HG03442 (cell line): Measurements from ENCODE around the gene PIM3.

Source experiments
- ATAC-seq: cut with Tn5 transposase; IDR thresholded peaks from one replicate; pipeline ENCODE4 v1.9.1; 2021; ENCODE audit warnings: mild to moderate bottlenecking, moderate library complexity; ENCODE audit not compliant: unreplicated experiment

The PIM3 gene

DNA sequence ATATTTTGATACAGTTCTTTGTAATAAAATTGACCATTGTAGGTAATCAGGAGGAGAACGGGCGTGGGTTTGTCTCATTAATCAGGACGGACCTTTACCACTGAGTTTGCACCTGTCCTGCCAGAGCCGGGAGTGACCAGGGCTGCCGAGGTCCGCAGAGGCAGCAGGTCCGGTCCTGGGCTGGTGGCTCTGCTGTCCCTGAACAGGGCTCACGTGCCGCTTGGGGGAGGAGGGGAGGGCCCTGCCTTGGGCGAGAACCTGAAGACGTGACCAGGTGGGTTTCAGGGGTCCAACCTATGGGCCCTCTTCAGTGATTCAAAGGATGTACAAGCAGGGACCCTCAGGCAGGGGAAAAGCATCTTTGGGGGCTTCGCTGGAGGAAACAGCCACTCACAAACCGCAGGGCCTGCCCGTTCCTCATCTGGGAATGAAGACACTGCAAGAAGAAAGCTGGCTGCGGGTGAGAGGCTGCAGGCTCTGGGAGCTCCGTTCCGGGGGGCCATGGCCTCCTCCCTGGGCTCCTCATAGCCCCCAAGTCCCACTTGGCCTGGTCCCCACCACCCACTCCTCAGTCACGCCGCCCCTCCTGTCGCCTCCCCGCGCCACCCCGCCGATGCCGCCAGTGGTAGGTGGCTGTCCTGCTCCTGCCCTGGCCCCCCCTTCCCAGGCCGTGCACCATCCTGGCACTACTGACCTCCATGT is 32.9 kb upstream of the PIM3 start:
- no peak for ATAC-seq

DNA sequence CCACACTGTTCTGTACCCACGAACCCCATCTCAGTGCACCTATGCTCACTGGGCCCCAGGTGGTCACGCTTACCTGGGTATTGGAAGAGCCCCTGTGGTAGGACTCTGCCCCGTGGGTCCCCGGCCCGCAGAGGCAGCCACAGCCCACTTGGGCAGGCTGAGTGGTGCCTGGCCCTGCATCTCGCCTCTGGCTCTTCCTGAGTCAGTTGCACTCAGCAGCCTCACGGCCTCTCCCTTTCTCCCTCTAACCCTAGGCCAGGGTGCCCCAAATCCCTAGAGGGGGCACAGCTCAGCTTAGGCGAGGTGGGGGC is 32.4 kb upstream of the PIM3 start:
- no peak for ATAC-seq

DNA sequence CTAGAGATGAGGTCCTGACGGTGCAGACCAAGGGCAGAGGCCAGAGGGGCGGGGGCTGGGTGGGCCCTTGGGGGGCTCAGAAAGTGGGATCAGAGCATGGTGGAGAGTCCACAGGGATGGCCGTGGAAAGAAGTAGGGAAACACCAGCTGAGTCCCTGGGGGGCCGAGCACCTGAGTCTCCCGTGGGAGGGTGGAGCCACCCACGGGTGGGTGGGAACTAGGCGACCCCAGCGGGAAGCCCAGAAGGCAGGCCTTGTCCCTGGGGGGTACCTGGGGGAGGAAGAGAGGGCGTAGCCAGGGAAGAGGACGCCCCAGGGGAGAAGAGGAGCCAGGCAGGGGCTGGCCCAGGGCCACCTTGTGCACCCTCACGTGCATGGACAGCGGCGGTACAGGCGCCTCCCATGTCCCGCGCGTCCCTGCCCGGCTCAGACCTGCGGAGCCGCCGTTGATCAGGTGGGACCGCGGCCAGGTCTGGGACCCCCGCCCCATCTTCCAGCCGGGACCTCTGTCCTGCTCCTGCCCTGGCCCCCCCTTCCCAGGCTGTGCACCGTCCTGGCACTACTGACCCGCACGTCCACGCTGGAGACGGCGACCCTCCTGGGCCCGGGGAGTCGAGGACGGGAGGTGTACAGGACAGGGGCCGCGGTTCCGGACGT is 31.9 kb upstream of the PIM3 start:
- ATAC-seq = no peak

DNA sequence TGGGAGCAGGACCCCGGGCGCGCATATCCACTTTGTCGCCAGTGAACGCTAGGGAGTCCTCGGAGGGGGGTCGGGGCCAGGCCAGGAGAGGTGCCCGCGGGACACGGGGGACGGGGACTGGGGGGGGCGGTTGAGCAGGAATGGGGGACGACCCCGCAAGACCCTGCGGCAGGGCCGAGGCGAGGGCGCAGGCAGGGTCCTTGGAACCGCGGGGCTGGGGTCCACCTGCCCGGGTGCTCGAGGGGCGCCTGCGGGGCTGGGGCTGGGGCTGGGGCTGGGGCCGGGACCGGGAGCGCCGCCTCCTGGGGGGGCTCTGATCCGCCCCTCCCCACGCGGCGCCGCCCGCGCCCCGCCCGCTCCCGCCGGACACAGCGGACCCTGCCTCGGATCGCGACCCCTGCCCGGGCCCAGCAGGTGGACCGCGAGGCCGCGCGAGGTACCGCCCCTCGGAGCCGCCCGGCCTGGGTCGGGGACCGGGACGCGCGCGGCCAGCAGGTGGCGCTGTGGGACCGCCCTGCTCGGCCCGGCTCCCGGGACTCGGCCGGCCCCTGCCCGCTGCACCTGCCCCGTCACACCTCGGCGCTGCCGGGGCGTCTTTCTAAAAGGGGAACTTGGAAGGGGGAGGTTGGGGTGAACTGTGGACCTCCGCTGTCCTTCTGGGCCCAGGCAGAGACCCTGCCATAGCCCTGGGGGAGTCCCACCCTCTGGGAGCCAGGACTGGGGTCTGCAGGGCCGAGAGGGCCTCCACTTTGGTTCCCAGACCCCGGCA is 31.2 kb upstream of the PIM3 start:
- no peak for ATAC-seq

DNA sequence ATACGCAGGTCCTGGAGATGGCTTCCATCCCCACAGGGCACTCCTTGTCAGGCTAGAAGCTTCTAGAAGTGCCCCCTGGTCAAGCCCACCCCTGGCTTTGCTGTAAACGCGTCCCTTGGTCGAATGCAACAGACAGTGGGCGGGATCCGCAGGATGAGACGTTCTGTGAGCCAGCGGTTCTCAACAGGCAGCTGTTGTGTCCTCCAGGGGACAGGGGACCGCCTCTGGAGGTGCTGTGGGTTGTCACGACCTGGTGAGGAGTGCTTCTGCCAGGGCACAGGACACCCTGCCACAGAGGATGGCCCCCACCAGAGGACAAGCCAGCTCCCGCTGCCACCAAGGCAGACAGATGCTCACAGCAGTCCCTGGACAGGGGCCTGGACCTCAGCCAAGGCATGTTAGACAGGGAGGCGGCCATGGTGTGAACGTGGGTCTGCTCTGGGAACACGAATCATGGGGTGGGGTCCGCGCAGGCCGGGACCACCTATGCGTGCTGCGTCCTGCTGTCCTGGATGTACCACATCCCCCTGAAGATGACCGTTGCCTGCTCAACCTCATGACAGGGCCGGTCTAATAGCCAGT is 30.5 kb upstream of the PIM3 start:
- ATAC-seq = no peak

DNA sequence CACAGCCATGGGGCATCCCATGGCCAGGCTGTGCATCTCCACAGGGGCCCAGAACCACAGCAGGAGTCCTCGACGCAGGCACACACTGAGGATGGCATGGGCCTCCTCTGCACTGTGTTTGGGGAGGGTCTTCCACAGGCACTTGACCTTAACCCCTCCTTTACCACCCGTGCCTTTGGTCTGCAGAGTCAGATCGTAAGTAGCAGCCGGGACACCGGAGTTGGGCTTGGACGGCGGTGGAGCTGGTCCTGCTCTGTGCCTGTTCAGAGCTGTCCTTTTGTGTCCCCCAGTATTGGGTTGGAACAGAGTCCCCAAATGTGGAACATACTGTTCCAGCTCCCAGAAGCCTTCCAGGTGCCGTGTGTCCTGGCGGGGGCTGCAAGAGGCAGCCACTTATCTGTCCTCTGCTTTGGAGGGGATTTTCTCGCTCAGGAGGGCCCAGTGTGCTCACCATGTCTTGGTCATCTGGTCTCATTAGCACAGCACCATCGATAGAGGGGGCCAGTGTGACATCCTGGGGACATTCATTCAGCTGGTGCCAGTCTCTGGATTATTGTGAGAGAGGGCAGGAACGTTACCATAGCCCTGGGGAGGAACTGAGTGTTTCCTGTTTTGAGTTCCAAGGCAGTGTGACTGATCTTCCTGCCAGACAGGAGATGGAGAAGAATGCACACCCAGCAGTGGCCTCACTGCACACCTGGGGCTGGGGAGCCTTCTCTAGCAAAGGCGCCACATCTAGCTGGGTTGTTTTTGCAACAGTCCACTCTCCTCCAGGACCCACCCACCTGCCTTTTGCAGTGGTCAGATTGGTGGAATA is 29.8 kb upstream of the PIM3 start:
- no peak for ATAC-seq

DNA sequence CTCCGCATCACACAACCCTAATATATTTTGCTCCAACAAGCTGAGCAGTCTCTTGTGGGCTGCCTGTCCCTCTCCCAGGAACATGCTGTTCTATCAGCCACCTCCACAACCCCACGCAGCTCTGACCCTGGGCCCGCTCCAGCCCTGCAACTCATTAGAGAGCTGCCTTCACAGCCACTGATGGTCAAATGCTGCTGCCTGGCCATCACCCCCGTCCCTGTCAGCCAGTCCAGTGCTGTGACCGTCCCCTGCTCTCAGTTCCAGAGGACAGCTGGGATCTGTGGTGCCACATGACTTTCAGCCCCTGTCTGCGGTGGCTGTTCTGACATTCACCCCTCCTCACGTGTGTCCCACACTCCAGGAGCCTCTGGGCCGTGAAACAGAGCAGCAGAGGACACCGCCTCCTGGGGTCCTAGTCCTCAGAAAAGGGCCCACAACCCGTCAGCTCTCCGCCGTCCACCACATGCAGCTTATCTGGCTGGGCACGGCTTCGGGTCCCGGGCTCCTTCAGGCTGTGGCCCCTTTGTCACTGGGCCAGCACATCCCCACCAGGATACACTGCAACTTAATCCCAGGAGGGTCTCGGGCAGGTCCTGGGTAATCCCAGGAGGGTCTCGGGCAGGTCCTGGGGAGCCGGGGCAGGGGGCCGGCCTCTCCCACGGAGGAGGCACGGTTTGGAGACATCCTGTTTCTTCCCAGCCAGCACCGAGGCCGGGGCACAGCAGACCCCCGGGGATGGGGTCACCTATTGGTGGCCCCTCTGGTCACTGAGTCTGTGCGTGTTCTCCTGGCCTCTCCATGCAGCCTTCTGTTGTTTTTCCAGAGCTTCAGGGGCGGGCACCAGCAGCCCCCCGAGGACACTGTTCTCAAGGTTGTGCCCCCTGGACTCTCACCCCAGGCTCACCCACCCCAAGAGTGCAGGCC is 27.1 kb upstream of the PIM3 start:
- no peak for ATAC-seq

DNA sequence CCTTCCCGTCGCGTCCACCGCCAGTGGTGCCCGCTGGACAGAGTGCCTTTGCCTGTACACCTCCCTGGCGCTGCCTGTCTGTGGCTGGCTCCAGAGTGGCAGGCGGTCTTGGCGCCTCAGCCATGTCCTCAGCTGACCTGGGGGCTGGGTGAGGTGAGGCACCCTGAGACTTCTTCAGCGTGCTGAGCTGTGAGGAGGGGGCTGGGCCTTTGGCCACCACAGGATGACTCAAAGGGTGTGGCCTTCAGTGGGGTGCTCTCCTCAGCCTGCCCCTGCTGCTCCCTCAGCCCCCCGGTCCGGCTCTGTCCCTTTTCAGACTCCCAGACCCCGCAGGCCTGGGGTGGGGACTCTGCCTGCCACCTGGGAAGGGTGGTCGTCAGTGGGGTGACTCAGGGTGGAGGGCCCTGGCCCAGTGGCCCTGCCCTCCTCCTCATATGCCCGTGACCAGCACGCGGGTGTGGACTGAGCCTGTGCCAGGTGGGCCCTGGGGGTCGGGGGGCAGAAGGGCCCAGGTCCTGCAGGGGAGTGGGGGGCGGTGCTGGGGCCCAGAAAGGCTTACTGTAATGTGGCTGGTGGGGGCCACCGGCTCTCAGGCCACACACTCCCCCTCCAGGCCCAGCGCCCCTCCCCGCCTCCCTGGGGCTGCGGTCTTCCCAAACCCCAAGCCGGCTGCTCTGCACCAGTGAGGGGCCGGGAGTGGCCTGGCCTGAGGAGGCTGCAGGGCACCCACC is 26.2 kb upstream of the PIM3 start:
- ATAC-seq = no peak

DNA sequence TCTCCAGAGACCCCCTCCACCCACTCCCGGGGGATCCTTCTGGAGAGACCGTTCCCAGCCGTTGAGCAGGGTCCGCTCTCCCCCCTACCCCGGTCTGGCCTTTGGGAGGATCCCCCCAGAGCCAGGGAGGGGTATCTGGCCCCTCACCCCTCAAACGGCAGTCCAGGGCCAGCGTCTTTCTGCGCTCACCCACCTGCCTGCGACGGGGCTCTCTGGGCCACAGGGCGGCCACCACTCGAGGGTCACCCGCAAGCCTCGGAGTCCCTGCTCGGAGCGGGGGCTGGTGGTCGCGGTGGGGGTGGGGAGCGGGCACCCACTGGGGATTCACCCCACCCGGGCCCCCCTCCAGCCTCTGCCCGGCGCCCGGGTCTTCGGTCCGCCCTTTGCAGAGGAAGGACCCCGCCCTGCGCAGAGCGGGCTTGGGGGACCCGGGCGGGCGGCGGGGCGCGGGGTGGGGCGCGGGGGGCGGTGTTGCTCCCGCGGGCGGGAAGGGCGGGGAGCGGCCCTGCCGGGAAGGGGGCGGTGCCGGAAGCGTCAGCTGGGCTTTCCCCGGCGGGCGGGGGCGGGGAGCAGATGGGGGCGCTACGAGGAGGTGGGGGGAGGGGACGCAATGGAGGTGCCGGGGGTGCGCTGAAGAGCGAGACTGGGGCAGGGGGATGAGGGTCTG is 25.5 kb upstream of the PIM3 start:
- ATAC-seq = no peak

DNA sequence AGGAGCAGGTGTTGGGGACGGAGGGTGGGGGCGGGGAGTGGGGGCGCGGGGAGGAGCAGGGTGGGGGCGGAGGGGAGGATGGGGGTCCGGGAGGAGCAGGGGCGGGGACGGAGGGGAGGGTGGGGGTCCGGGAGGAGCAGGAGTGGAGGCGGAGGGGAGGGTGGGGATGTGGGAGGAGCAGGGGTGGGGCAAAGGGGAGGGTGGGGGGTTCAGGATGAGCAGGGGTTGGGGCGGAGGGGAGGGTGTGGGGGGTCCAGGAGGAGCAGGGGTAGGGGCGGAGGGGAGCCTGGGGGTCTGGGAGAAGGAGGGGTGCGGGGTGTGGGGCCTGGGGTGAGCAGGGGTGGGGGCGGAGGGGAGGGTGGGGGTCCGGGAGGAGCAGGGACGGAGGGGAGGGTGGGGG is 25.0 kb upstream of the PIM3 start:
- ATAC-seq = no peak

DNA sequence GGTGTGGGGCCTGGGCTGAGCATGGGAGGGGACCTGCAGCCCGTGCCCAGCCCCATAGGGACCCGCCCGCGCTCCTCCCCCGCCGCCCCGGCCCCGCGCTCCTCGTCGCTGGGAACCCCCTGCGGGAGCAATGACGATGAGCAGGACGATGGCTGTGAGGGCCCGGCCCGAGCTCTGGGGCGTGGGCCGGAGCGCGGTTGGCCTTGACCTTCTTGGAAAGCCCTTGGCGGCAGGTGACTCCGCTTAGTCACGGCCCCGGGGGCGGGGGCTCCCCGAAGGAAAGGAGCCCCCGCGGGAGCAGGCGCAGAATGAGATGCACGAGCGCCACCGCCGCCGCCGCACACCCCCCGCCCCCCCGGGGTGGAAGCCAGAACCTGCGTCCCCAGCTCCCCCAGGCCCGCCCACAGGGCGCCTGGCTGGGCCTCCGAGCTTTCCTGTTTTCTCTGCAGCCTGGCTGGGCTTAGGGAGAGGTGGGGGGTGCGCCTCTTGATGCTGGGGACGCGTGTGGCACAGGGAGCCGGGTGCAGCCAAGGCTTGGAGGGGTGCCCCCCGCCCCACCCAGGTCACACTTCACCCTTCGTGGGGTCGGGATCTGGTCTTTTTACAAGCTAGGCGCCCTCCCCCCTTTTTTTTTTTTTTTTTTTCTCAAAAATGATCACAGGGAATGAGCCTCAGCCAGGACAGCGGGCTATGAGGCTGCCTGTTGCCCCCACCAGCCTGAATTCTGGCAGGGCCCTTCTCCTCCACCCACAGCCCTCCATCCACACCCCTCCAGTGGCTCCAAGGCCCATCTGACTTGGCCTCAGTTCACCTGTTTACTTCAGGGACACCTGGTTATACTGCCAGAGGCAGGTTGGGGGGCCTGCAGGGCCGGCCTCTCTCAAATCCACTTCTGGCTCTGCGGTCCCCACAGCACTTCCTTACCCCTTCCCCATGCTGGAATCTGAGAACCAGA is 24.3 kb upstream of the PIM3 start:
- ATAC-seq = peak; percentile 66

DNA sequence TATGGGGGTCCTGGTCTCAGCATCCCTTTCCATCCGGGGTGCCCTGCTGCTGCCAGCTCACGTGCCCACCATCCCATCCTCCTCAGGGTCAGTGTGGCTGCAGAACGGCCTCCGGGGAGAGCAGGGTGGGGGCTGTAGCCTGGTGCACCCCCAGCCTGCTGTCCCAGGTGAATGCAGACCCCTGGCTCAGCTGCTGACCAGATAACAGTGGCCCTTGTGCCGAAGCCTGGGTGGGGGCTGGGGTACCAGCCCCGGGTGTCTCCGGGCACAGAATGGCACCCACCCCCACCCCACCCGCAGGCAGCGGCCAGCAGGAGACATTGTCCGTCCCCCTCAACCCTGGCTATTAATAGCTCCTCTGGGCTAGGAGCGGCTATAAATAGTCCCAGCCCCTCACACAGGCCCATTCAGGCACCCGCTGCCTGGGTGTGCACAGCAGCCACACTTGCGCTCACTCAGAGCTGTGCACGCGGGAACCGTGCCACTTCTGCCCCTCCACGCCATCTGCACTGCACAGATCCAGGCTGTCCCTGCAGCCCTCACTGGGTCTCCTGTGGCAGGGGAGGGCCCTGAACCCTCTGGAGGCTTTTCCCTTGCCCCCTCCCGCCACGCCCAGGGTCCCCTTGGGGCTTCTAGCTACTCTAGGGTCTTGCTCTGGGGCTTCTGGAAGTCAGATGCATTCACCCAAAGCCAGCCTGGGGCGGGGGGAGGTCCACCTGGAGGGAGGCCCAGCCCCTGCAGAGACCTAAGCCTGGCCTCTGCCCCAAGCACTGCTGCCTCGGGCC is 23.4 kb upstream of the PIM3 start:
- ATAC-seq = no peak

DNA sequence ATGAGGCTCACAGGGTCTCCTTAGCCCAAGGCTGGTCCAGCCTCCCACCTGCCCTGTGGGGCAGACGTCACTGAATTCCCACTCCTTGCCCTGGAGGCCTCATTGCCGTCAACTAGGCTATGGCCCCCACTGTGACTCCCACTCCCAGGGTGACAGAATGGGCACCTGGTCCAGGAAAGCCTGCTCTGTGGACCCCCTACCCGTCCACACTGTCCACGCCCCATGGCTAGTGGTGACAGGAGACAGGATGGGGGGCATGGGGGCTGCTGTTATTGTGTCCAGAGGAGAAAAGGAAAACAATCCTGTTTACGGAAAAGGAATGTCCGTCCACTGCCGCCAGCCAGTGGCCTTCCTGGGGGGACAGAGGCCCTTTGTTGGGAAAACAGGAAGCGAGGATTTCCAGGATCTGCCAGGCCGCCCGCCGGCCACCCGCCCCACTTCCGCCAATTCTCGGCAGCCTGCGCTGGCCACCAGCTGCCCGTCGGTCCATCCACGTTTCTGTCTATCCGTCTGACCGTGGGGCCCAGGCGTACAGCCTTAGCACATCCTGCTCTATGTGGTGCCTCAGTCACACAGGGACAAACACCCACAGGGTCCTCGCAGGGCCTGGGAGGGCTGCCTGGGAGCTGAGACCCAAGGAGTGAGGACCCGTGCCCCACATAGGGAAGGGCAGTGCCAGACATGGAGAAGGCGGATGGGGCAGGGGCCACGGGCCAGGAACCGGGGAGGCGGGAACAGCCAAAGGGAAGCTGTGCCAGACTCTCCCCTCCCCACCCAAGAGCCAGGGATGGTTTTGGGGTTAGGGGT is 22.6 kb upstream of the PIM3 start:
- ATAC-seq = no peak

DNA sequence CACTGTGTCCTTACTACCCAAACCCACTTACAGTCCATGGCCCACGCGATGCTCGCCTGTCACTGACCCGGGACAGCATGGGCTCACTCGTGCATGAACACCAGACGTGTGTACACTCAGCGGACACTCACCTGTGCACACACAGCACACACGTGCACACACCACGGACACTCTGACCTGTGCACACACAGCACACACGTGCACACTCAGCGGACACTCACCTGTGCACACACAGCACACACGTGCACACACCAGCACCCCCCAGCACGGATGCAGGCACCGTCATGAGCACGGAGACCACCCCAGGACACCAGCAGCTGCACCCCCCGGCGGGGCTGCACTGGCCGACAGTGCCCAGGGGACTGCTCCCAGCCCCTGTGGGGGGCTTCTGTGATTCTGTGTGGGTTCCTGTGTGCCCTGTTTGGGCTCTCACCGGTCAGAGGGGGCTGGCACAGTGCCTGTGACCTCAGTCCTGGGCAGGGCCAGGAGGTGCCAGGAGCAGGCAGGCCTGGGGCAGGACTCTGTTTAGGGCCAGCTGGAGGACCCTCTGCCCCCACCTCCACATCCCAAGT is 21.9 kb upstream of the PIM3 start:
- no peak for ATAC-seq

DNA sequence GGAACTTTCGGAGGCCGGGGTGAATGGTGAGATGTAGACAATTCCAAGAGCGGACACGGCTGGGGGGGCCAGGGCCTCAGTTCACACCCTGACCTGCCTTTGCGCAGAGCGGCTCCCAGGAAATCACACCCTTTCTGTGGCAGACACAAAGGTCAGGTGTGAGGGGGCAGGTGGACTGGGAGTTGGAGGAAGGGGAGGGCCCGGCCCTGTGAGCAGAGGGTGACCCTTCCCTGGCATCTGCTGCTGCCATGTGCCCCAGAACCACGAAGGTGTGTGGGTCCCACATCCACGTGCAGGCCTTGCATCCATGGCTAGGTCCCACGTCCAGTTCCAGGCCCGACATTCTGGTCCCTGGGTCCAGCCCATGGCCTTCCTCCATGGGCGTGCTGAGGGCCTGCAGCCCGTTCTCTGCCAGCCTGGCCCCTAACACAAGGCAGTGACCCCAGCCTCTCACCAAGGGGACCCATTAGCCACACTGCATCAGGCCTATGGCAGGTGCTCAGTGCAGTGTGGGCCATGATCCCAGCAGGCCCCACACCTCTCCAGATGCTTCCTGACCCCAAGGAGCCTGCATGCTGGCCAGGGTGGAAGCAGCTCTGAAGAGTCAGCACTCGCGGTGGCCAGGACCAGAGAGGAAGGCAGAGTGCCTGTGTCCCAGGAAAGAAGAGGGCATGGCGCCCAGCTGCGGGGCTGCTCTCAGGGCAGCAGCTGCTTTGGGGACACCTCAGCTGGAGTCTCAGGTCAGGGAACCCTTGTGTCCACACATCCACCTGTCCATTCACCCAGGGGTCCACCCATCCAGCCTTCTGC is 18.9 kb upstream of the PIM3 start:
- no peak for ATAC-seq
